Natural killer cell (primary cell): Measurements from ENCODE around the gene P2RY2. TPM values are rescaled to one million over a fixed set of nuclear protein-coding genes. Genes with fewer than 3 reads are reported as not detected.
"Not testable (repeated sequence)": the region's sequence is repeated elsewhere in the genome, so short reads cannot be mapped to it uniquely, and the experiment has no call there.

ENCODE experiments used
- ATAC-seq, 3 donors: fragments of 150-1000 bp in 2 of 3; fragments of 200-7000 bp in 1 of 3; cut with Tn5 transposase; 1 replicate in 1 of 3; 2 replicates in 2 of 3; pipeline ENCODE4 v1.10.0; 2021; ENCODE audit warnings: mild to moderate bottlenecking in 2 of 3, moderate library complexity in 2 of 3
- DNase-seq, 2 donors: peaks; one replicate each; pipeline versions ENCODE4 v3.0.0 to v3.0.0-alpha.2; 2013 to 2021; ENCODE audit warnings: mixed read lengths in 1 of 2
- H3K27ac ChIP-seq: one replicate; pipeline ENCODE4 v1.5.1; 2013; ENCODE audit warnings: mild to moderate bottlenecking, low read length
- H3K27me3 ChIP-seq: one replicate; pipeline ENCODE4 v1.6.1; 2013; ENCODE audit warnings: low read length; ENCODE audit not compliant: control insufficient read depth, insufficient read depth
- H3K36me3 ChIP-seq: one replicate; pipeline ENCODE4 v1.6.1; 2013; ENCODE audit warnings: low read length; ENCODE audit not compliant: control insufficient read depth, insufficient read depth
- H3K4me1 ChIP-seq: one replicate; pipeline ENCODE4 v1.6.1; 2013; ENCODE audit warnings: low read length; ENCODE audit not compliant: control insufficient read depth, insufficient read depth
- H3K4me3 ChIP-seq: one replicate; pipeline ENCODE4 v1.5.1; 2013; ENCODE audit warnings: low read length
- H3K9me3 ChIP-seq: one replicate; pipeline ENCODE4 v1.6.1; 2013; ENCODE audit warnings: low read length; ENCODE audit not compliant: control insufficient read depth, insufficient read depth
- H3K27ac Mint-ChIP-seq, 2 donors: one replicate each; pipeline ENCODE4 v1.8.0; 2022; ENCODE audit warnings: mild to moderate bottlenecking in 2 of 2, mixed read lengths in 2 of 2, moderate library complexity in 1 of 2
- H3K27me3 Mint-ChIP-seq, 2 donors: one replicate each; pipeline ENCODE4 v1.8.0; 2022; ENCODE audit warnings: low read depth in 2 of 2, mixed read lengths in 2 of 2
- H3K36me3 Mint-ChIP-seq: one replicate; pipeline ENCODE4 v1.8.0; 2022; ENCODE audit warnings: mixed read lengths
- H3K4me1 Mint-ChIP-seq, 2 donors: one replicate each; pipeline ENCODE4 v1.8.0; 2022; ENCODE audit warnings: mixed read lengths in 2 of 2
- H3K4me3 Mint-ChIP-seq: one replicate; pipeline ENCODE4 v1.8.0; 2022; ENCODE audit warnings: mild to moderate bottlenecking, moderate library complexity, mixed read lengths
- H3K9me3 Mint-ChIP-seq, 2 donors: one replicate each; pipeline ENCODE4 v1.8.0; 2022; ENCODE audit warnings: mixed read lengths in 2 of 2
- WGBS: methylation state at CpG from one replicate; pipeline ENCODE4 v1.1.7; 2013; ENCODE audit warnings: missing lambda C conversion rate; ENCODE audit not compliant: insufficient coverage; 5-methylcytosine and 5-hydroxymethylcytosine counted together
- intact Hi-C: fragments of 100-400 bp; cut with micrococcal nuclease; formaldehyde crosslinking; loops from one replicate; pipeline ENCODE4 v1.14.2; 2022
- total RNA-seq, 4 donors: library from RNA; stranded (reverse); fragments of 120-200 nt in 1 of 4; gene quantifications; one replicate each; pipeline versions ENCODE4 v1.2.3 to v1.2.4, GENCODE V29; 2013 to 2022
- TF ChIP-seq, protein P1 (sequence below): fragments of 200-600 bp; IDR thresholded peaks from one replicate; pipeline ENCODE4 v1.8.0; 2022; ENCODE audit warnings: antibody characterized with exemption

Gene P2RY2
- total RNA-seq, 3 donors from 2014 or later (not counting 1 experiment from before 2014, with no cell fraction given): 0.27 to 1.0 (median 0.90) TPM

DNA sequence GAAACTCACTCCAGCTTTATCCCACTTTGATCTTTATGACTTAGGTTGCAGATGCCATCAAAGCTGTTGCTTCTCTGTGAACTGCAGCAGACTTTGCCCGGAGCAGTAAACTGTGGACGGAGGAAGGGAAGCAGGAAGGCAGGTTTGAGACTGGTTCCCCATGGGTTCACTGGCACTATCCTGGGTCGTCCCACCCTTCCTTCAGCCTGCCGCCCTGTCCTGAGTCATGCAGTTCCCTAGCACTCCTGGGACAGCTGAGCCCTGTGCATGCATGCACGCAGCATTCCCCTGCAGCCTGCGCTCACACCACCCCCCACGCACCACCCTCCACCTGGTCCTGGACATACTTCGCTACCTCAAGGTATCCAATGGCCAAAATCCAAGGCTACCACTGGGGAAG is 23.5 kb upstream of the P2RY2 start:
- no peak overlapping the region for H3K27ac ChIP-seq
- ATAC-seq (no peak), DNase-seq (no peak)
- TF ChIP-seq, protein P1, sequence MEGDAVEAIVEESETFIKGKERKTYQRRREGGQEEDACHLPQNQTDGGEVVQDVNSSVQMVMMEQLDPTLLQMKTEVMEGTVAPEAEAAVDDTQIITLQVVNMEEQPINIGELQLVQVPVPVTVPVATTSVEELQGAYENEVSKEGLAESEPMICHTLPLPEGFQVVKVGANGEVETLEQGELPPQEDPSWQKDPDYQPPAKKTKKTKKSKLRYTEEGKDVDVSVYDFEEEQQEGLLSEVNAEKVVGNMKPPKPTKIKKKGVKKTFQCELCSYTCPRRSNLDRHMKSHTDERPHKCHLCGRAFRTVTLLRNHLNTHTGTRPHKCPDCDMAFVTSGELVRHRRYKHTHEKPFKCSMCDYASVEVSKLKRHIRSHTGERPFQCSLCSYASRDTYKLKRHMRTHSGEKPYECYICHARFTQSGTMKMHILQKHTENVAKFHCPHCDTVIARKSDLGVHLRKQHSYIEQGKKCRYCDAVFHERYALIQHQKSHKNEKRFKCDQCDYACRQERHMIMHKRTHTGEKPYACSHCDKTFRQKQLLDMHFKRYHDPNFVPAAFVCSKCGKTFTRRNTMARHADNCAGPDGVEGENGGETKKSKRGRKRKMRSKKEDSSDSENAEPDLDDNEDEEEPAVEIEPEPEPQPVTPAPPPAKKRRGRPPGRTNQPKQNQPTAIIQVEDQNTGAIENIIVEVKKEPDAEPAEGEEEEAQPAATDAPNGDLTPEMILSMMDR: no peak
- Mint-ChIP-seq H3K9me3 (no peaks in the 10 kb centered on the region), H3K27me3 (peaks cover 0 to 5% of the 10 kb centered on the region in 2 donors), H3K4me1 (no peaks in the 10 kb centered on the region), H3K36me3 (no peaks in the 10 kb centered on the region), H3K4me3 (no peak overlapping the region), H3K27ac (no peak overlapping the region)
- H3K4me3 ChIP-seq: no peak overlapping the region
- intact Hi-C loops: no loop called here
- H3K27me3 ChIP-seq: no peaks in the 10 kb centered on the region
- 91% methylated on average over 8 of the region's 8 CpGs for WGBS
- H3K4me1 ChIP-seq: peaks cover 14% of the 10 kb centered on the region
- no peaks in the 10 kb centered on the region for H3K36me3 ChIP-seq
- no peaks in the 10 kb centered on the region for H3K9me3 ChIP-seq

DNA sequence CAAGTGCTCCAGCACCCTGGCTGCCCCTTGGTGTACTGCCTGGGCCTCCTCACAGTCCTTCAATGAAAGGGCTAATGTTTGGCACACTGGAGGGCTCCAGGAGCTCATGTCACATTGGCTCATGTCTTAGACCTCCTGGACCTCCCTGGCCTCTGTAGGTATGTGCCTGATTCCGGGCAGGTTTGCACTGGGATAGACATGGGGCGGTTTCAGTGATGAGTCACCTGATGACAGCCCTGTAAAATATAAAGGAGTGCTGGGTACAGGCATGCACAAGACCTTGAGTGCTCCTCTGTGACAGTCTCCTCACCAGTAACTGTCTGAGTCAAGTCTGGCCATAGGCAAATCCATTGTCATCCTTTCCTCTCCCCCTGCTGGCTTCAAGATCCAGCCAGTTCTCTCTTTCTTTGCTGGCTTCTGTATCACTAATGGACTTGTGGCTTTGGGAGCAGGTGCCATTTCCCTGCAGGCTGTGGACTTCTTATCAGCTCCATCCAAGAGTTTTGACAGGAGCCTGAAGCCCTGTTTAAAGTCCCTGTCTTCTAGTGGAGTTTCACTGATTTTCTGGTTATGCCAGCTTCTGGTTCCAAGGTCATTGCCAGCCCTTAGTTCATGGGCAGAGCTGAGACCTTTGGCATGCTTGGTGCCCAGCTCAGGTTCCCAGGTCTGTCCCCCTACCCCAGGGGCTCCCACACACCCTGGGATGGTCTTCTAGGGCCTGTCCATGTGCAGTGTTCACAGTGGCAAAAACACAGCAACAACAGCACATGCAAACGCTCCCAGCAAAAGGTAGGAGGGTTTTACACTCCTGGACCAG is 22.7 kb upstream of the P2RY2 start:
- Mint-ChIP-seq H3K27me3 (peaks cover 0 to 5% of the 10 kb centered on the region in 2 donors), H3K36me3 (no peaks in the 10 kb centered on the region), H3K4me1 (no peaks in the 10 kb centered on the region), H3K9me3 (no peaks in the 10 kb centered on the region), H3K4me3 (no peak overlapping the region), H3K27ac (no peak overlapping the region)
- Histone ChIP-seq H3K36me3 (no peaks in the 10 kb centered on the region), H3K4me3 (no peak overlapping the region), H3K27me3 (no peaks in the 10 kb centered on the region), H3K27ac (no peak overlapping the region), H3K9me3 (no peaks in the 10 kb centered on the region), H3K4me1 (peaks cover 6% of the 10 kb centered on the region)
- ATAC-seq (no peak), DNase-seq (no peak)
- WGBS: 93% methylated on average over 3 of the region's 3 CpGs
- intact Hi-C loops: no loop called here
- TF ChIP-seq, protein P1: no peak

DNA sequence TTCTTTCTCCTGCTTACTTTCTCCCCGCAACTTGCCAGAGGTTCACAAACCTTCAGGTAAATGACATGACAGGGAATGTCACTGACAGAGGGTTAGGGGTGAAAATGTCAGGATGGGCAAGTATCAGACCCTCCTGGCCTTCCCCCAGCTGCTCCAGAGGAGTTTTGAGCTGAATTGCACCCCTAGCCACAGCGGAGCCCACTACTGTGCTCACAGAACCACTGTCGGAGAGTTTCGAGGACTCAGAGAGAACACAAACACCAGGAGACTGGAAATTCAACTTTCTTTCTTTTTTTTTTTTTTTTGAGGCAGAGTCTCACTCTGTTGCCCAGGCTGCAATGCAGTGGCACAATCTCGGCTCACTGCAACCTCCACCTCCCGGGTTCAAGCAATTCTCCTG is 21.5 kb upstream of the P2RY2 start:
- Mint-ChIP-seq H3K27me3 (peaks cover 0 to 5% of the 10 kb centered on the region in 2 donors), H3K4me3 (no peak overlapping the region), H3K36me3 (no peaks in the 10 kb centered on the region), H3K27ac (no peak overlapping the region), H3K4me1 (no peaks in the 10 kb centered on the region), H3K9me3 (no peaks in the 10 kb centered on the region)
- no peaks in the 10 kb centered on the region for H3K36me3 ChIP-seq
- H3K4me1 ChIP-seq: peaks cover 3% of the 10 kb centered on the region
- H3K9me3 ChIP-seq: no peaks in the 10 kb centered on the region
- H3K27me3 ChIP-seq: no peaks in the 10 kb centered on the region
- intact Hi-C loops: no loop called here
- no peak overlapping the region for H3K27ac ChIP-seq
- 91% methylated on average over 6 of the region's 6 CpGs for WGBS
- TF ChIP-seq, protein P1: no peak
- no peak for ATAC-seq
- DNase-seq: no peak
- H3K4me3 ChIP-seq: no peak overlapping the region

DNA sequence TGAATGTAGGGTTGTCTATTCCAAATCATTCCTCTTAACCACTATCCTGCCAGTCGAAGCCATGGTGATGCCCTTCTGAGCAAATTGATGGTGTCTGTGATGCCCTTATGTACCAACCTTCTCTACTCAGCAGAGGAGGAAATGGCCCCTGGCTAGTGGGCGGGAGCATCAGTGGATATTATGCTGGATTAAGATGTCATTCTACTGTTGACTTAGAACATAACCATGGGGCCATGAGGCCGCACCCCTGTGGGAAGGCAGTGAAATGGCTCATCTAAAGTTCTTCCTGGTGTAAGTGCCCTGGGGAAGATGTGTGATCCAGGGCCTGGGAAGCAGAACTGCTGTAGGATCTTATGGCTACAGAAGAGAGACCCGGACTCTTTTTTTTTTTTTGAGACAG is 20.7 kb upstream of the P2RY2 start:
- H3K4me1 Mint-ChIP-seq: no peaks in the 10 kb centered on the region
- H3K27me3 Mint-ChIP-seq: peaks cover 0 to 5% of the 10 kb centered on the region in 2 donors
- Histone ChIP-seq H3K27ac (no peak overlapping the region), H3K36me3 (no peaks in the 10 kb centered on the region), H3K4me3 (no peak overlapping the region), H3K9me3 (no peaks in the 10 kb centered on the region), H3K4me1 (peaks cover under 1% of the 10 kb centered on the region), H3K27me3 (no peaks in the 10 kb centered on the region)
- TF ChIP-seq, protein P1: no peak
- 82% methylated on average over 3 of the region's 4 CpGs for WGBS
- no peak overlapping the region for H3K4me3 Mint-ChIP-seq
- DNase-seq (no peak), ATAC-seq (no peak)
- H3K9me3 Mint-ChIP-seq: no peaks in the 10 kb centered on the region
- no peak overlapping the region for H3K27ac Mint-ChIP-seq
- H3K36me3 Mint-ChIP-seq: no peaks in the 10 kb centered on the region
- intact Hi-C loops: no loop called here

DNA sequence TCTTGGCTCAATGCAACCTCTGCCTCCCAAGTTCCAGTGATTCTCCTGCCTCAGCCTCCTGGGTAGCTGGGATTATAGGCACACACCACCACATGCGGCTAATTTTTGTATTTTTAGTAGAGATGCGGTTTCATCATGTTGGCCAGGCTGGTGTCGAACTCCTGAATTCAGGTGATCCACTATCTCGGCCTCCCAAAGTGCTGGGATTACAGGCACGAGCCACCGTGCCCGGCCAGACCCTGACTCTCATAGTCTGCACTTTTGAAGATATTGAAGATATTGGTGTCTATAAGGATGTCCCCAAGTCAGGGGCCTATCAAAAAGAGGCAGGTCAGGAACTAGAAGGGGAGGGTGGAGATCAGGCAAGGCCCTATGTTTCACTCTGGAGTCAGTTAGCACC is 20.3 kb upstream of the P2RY2 start:
- H3K36me3 Mint-ChIP-seq, H3K27me3 Mint-ChIP-seq, DNase-seq, H3K4me3 ChIP-seq, H3K9me3 ChIP-seq, H3K4me1 Mint-ChIP-seq, intact Hi-C loops, H3K27ac ChIP-seq, H3K27me3 ChIP-seq, H3K4me1 ChIP-seq, H3K9me3 Mint-ChIP-seq, H3K4me3 Mint-ChIP-seq, H3K36me3 ChIP-seq, H3K27ac Mint-ChIP-seq, ATAC-seq: not testable (repeated sequence)
- WGBS: 98% methylated on average over 7 of the region's 7 CpGs
